CD4-positive, alpha-beta T cell treated with Interleukin-15 for 4 hours (primary cell): ENCODE measurements around the gene GLYATL1B.
"Not testable (repeated sequence)": the region's sequence is repeated elsewhere in the genome, so short reads cannot be mapped to it uniquely, and the experiment has no call there.

Experiments
- DNase-seq: peaks from one replicate; pipeline ENCODE4 v3.0.0-alpha.2; 2020; ENCODE audit warnings: low spot score

GLYATL1B gene

DNA sequence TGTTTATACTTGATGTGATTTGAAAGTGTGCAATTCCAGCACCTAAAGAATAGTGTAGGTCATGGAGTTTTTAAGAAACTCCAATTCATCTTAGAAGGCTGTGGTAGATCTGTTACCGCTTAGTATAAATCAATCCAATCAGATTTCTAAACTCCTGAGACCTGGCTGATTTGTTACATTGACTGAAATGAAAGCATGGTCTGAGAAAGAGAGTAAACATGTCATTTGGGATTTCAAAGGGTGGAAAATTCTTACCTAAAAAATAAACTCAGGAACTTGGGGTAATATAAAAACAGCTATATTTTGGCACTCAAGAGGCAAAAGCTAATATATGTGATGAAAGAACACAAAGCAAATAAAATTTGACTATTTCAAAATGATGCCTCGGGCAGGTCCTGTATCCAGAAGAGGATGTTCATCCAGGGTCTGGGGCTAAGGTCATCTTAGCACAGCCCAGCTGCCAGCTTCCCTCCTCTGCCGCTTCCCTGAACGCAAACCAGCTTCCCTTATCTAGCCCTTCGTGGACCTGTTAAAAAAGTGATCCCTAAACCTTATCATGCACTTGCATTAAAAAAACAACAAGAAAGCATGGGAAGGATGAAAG, 10.0 kb downstream of the GLYATL1B start:
- not testable (repeated sequence) for DNase-seq

DNA sequence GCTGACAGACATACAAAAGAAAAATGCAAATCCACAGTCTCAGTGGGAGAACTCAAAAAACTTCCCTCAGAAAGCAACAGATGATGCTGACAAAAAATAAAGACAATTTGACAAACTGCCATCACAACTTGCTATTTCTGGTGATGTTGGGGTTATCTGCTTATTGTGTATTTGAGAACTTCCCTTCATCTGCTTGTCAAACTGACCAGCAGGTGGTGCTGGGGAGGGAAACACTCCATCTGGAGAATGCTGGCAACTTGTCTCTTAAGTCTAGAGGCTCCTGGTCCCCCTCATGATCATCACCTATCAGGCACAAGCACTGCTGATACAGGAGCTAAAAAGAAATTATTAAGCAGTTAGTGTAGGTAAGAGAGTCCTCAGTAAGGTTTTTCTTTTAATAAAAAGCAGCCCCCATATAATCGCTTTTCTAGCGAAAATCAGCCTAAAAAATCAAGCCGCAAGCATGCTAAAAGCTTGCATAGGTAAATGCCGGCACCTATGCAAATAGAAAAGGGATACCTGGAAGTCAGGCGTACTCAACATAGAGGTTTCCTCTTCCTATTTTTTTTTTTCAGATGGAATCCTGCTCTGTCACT, 11.1 kb downstream of the GLYATL1B start:
- peak; percentile 69 for DNase-seq

DNA sequence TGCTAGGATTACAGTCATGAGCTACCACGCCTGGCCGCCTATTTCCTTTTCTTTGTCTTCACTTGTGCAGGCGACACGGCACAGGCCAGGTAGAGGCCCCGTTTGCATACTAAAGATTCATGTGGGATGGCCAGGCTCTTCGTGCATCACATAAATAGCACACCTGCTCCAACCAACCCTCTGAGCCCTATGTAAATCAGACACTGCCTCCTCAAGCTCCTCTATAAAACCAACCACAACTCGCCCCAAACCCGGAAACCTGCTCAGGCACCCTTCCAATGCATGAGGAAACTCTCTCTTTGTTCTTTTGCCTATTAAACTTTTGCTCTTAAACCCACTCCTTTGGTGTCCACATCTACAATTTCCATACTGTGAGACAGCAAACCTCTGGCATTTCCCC, 11.8 kb downstream of the GLYATL1B start:
- not testable (repeated sequence) for DNase-seq

DNA sequence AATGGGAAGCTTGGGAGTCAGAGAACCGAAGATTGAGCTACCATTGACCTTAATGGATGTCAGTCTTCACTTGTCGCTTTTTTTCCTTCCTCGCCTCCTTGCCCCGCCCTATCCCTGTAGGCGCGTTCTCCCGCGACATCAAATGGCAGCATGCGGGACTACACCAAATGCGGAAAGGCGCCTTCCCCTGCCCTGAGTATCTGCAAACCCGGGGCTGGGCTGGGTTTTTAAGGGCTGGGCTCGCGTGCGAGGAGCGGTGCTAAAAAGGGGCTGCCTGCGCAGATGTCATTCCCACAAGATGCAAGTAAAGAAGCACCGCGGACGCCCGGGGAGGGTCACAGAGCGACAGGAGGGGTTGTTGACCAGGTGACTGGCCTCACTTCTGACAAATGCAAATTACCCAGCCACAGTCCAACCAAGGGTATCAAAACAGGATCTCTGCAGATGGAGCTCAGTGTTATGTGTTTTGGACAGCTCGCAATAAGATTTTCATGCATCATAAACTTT, 16.2 kb downstream of the GLYATL1B start:
- peak; percentile 55 for DNase-seq

DNA sequence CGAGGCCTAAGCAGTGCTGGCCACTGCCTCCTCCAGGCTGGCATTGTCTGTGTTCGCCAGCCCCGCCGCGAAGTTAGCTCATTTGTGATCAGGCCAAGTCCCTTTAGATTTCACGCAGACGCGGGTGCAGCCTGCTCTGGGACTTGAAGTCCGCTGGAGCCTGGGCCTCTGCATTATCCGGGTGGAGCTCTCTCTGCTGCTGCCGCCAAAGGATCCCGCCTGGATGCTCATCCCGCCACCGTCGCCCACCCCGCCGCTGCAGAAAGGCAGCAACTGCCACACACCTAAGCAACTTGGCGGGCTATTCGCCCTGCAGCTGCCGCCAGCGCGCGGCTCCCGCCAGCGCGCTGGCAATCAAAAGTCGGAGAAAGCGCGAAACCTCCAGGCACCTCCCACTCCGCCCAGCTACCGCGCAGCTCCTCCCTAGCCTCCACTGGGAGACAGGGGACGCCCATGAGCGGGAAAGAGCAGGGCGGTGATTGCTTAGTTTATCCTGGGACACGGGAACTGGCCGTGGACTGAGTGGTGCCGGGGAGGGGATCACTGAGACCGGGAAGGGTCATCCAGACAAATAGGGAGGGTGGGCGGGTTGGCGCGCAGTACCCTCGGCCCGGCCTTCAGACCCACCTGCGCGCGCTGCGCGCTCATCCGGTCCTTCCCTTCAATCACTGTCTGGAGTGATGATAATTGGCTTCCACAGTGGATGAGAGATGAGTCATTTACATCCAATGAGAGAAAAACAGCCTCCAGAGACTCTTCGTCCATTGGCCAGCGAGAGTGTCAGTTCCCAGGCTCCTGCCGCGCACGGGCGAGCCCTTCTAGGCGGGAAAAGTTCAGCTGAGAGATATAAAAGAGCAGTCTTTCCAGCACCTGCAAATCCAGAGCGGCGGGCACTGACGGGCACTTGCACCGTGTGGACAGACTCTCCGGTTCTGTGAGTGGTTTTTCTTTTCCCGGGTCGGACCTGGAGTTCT, 20.5 kb downstream of the GLYATL1B start, which contains the start of gene FAM111B:
FAM111B (plus strand) TSS at position 875 of the 974 bp plus-strand sequence. CDS start 2,389 bp downstream, outside the sequence.
- DNase-seq = peak; percentile 75

DNA sequence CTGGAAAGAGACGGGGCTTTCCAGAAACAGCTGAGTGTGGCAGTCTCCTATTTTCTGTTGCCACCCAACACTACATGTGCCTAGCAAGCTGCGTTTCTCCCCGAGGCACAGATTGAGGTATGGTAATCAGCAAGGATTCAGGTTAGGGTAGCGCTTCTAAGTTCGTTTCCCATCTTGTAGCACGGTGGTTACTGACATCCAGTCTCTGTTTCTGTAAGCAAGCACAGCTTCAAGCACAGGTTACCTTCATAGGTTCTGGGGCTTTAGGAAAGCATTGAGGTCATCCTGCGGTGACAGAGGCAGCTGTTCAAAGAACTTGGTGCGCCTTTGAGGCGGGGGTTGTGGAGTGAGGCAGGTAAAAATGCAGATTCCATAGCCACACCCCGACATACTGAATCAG, 21.6 kb downstream of the GLYATL1B start:
- DNase-seq = not testable (repeated sequence)

DNA sequence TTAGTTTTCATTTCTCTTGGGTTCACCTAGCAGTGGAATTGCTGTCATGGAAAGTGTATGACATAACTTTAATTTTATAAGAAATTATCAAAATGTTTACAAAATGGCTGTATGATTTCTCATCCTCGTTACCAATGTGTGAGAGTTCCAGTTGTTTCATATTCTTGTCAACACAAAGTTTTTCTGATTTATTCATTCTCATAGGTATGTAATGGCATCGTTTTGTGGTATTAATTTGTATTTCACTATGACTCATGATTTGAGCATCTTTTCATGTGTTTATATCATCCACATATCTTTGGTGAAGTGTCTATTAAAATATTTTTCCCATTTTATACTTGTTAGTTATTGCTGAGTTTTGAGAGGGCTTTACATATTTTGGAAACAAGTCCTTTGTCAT, 26.4 kb downstream of the GLYATL1B start:
- no peak for DNase-seq

DNA sequence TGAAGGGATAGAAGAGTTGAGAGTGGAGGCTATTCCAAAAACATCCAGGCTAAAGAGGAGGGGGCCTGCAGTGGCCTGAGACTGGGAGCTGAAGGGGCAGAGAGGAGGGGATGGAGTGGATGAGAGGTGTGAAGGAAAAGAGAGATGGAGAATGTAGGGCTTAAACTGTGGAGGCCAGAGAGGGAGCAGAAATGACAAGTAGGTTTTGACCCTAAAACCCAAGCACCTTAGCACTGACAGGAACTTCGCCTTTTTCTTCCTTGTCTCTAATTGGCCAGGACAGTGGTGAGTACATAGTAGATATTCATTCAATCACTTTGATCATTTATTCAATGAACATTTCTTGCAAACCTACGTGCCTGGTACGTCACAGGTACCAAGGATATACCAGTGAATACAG, 28.2 kb downstream of the GLYATL1B start:
- DNase-seq = no peak

DNA sequence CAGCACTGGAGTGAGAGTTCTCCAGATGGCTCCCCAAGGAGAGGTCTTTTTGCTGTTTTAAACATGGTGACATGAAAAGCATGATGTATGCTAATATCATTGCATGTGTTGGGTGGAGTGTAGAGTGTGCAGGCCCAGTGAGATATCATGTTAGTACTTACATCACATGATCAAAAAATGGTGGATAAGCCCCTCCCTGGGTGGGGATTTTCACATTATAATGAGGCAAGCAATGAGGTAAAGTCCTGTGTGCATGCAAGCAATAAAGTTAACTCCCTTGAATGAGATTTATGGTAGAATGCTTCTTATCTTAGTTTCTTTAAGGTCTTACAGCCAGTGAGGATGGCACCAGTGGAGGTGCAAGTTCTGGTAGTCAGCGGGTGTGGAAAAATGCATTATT, 29.4 kb downstream of the GLYATL1B start:
- no peak for DNase-seq

DNA sequence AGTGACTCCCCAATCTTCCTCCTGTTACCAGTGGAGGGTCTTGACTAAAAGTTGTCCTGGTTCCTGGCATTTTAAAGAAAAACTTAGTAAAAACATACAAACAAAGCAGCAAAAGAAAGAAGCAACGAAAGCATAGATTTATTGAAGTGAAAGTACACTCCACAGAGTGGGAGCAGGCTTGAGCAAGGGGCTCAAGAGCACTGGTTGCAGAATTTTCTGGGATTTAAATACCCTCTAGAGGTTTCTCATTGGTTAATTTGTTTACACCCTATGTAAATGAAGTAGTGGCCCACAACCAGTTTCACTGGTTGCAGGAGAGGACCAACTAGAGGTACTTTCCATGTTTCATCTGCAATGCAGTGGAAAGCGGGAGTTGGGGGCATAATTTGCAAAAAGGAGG, 31.7 kb downstream of the GLYATL1B start:
- no peak for DNase-seq

DNA sequence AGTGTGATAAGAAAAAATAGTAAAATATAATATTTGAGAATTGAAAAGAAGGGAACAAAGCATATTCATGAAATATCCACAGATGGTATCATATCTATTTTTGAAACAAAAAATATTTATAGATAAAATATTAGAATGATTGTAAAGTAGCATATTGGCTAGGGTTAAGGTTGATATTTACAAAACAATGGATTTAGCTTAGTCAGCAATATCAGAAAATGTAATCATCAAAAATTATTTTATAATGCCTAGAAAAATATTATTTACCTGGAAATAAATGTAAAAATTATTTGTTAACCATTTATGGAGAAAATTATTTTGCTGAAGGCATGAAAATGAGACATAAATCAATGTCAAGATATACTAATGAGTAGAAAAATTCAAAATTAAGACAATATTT, 33.7 kb downstream of the GLYATL1B start:
- no peak for DNase-seq

DNA sequence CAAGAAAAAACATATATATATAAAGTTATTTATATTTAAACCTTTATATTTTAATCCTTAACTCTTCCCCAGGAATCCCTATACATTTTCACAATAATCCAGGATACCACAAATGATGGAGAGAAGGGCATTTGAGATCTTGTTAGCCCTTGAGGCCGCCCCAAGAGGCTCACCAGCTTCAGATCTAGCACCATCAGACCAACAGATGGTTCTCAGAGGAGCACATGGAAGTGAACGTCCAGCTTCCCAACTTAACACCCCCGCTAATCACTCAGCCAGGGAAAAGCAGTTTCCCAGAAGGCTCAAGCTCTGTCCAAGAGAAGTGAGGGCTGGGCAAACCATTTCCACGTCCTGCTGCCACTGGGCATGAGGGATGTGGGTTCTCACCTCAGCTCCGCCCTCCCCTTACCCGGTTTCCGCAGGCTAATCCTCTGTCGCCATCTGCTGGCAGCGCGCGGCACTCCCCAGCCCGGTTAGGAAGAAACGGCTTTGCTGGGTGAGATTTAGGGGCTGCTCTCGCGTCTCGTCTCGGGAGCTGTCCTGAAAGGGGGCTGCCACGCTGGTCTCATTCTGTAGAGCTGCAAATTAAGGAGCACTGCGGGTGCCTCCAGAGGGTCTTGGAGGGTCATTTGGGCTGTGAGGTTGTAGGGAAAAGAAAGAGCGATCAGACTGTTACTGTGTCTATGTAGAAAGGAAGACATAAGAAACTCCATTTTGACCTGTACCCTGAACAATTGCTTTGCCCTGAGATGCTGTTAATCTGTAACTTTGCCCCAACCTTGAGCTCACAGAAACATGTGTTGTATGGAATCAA, 49.7 kb downstream of the GLYATL1B start:
- peak; percentile 88 for DNase-seq

DNA sequence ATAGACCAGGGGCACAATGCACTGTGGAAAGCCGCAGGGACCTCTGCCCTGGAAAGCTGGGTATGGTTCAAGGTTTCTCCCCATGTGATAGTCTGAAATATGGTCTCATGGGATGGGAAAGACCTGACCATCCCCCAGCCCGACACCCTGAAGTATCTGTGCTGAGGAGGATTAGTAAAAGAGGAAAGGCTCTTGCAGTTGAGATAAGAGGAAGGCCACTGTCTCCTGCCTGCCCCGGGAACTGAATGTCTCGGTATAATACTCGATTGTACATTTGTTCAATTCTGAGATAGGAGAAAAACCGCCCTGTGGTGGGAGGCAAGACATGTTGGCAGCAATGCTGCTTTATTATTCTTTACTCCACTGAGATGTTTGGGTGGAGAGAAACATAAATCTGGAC, 50.4 kb downstream of the GLYATL1B start:
- not testable (repeated sequence) for DNase-seq

DNA sequence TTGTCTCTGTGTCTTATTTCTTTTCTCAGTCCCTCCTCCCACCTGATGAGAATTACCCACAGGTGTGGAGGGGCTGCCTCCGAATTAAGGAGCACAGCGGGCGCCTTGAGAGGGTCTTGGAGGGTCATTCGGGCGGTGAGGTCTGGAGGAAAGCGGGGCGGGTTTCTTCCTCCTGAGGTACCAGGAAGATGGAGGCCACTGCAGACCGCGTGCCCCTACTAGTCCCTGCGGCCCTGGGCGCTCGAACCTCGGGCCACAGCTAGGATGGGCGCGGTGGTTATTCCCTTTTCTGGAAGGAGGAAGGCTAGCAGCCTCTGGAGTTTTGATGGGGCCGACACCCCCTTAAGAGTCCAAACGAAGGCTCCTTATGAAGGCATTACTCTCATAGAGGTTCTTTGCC, 51.1 kb downstream of the GLYATL1B start:
- no peak for DNase-seq

DNA sequence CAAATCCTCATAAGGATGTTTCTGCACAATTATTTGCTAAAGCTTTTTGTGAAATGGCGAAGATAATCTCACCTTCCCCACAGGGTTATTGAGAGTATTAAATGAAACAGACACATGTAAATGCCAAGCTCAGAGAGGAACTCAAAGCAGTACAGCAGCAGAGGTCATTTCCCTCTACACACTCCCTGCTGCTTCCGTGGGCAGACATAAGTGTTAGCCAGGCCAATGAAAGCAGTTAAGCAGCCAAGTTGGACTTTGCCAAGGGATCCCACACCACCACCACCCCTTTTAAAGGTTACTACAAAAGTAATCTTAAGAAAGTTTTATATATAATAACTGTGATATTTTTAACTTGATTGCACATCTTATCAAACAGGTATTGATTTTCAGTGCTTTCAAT, 52.5 kb downstream of the GLYATL1B start:
- DNase-seq = no peak

DNA sequence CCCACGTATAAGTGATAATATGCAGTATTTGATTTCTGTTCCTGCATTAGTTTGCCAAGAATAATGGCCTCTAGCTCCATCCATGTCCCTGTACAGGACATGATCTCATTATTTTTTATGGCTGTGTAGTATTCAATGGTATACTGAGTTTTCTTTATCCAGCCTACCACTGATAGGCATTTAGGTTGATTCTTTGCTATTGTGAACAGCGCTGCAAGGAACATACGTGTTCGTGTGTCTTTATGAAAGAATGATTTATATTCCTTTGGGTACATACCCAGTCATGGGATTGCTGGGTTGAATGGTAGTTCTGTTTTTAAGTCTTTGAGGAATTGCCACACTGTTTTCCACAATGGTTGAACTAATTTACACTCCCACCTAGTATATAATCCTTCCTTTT, 55.1 kb downstream of the GLYATL1B start:
- no peak for DNase-seq

DNA sequence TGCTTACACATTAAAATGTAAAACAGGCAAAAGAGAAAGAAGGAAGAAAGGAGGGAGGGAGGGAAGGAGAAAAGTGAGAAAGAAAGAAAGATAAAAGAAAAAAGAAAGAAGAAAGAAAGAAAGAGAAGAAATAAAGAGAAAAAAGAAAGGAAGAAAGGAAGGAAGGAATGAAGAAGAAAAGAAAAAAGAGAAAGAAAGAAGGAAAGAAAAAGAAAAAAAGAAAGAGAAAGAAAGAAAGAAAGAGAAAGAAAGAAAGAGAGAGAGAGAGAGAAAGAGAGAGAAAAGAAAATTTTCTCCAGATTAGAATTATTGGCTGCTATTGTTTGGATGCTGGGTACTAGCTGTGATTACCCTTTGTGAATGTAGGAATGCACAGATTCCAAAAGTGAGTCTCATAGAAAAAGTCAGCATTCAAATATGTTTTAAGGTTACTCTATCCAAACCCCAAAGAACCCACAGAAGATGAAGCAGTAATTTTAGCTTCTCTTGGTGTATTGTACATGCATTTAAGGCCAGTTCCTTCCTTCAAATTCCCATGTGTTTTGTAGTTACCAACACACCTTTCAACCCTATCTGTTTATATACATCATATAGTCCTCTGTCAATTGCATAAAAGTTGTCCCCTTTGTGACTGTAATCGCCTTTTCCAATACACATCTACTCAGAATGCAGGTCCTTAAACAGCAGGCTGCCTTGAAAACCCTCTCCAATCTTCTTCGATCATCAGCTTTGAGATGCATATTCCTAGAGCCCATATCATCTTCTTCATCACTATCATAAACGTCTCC, 55.8 kb downstream of the GLYATL1B start:
- peak; percentile 0 for DNase-seq

DNA sequence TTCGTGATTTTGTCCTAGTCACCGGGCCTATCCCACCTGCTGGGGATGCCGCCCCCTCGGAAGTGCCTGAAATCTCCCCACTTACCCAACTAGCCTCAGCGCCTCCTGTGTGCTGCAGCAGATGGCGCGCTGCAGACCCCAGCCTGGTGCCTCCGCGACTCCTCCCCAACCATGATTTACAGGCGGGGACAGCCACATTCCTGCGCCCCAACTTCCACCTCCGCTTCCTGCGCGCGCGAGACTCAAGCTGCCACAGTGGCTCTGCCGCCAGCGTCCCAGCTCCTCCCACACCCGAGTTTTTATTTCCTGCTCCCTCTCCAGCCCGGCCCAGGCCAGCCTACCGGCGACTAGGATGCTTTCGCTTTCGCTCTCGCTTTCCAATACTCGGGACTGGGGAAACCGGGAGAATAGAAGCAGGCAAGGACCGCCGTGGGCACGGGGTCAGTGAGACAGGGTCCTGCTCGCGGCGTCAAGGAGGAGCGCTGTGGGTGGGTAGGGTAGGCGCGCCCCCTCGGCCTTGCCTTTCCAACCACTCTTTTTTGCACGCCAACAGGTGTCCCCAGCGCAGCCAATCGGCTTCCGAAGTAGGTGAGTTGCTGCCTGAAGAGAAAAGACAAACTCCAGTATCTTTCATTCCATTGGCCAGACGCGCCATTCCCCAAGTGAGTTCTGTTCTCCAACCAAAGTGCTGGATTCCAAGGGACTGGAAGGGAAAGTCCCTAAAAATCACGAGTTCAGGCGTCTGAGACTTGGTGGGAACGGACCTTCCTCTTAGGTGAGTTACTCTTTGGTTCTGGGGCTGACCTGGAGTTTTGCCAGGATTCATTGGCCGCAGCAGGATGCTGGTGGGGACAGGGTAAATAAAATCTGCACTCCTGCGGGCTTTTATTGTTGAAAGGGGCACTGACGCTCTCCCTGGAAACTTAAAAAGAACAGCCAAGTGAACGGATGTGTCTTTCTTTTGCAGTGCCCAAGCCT, 56.7 kb downstream of the GLYATL1B start, which contains the start of gene FAM111A:
FAM111A (plus strand) TSS at position 327 of the 978 bp plus-strand sequence. CDS start 6,017 bp downstream, outside the sequence.
- DNase-seq = peak; percentile 88

DNA sequence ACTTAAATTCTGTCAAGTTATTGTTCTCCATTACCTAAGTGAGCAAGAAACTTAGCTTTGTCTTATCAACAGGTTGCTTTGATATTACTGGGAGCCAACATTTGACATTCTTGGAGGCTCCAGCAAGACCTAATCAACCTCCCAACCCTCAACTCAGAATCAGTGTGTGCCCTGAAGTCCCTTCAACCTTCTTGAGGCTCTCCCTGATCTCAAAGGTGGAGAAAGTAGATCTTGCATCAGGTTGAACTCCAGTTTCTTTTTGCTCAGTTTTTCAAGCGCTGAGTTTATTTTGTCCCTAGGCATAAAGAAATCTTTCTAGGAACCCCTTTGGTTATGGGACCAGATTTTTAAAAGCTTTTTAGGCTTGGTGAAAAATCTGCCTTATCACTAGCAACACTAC, 58.0 kb downstream of the GLYATL1B start:
- no peak for DNase-seq
